Embryonic facial prominence (tissue), 1 donor: Measurements from ENCODE around the gene PPID.
A peak's percentile ranks its signal among the peaks of the same experiment; 100 is the strongest.
"Not testable (repeated sequence)": the region's sequence is repeated elsewhere in the genome, so short reads cannot be mapped to it uniquely, and the experiment has no call there.

Experiments used
- DNase-seq: peaks from one replicate; pipeline ENCODE4 v3.0.0-alpha.2; 2016; ENCODE audit errors: extremely low spot score

The PPID gene

GRCh38 chr4:158729716-158730559, 6.7 kb upstream of the PPID start:
- DNase-seq = peak; percentile 18

GRCh38 chr4:158728236-158728635, 5.0 kb upstream of the PPID start:
- DNase-seq = no peak

GRCh38 chr4:158726633-158727032, 3.4 kb upstream of the PPID start:
- DNase-seq = no peak

- DNase-seq = no peak
Observed at GRCh38 chr4:158724637-158725036, 1.4 kb upstream of the PPID start.

GRCh38 chr4:158722291-158722916, 792 bp downstream of the PPID start:
- peak; percentile 33 for DNase-seq

DNA sequence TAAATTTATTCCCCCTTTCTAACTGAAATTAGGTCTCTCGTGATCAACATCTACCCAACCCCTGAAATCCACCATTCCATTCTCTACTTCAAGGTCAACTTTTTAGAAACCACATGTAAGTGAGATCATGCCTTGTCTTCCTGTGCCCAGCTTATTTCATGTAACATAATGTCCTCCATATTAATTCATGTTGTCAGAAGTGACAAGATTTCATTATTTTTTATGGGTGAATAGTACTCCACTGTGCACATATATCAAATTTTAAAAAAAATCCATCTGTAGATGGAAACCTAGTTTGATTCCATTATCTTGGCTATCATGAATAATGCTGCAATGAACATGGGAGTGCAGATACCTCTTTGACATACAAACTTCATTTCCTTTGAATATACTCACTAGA, 1.5 kb downstream of the PPID start:
- DNase-seq = no peak

DNA sequence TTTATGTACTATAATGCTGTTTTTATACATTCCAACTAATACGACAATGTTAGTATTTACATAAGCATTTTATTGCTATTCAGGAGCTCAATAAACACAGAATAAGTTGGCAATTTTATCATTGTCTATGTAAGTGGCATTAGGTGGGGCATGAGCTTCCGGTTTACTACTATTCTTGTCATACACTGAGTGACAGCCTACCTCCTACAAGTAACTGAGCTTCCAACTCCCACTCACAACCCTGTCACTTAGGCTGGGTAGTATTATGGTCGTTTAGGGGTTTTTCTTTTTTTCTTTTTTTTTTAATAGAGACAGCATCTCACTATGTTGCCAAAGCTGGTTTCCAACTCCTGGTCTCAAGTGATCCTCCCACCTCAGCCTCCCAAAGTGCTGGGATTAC, 7.4 kb downstream of the PPID start:
- DNase-seq = no peak

DNA sequence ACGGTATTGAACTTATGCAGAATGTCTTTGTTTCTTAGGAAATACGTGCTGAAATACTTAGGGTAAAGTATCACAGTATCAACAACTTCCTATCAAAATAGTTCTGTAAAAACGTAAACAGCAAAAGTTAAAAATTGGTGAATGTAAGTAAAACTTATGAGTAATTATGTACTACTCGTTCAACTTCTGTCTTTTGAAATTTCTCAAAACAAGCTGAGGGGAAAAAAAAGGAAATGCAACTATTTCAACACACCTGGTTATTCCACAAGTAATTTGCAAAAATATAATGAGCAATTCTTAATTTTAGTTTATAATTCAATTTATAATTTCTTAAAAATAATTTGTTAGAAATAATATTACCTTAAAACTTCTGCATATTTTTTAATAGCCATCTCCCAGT, 8.3 kb downstream of the PPID start:
- DNase-seq = no peak

DNA sequence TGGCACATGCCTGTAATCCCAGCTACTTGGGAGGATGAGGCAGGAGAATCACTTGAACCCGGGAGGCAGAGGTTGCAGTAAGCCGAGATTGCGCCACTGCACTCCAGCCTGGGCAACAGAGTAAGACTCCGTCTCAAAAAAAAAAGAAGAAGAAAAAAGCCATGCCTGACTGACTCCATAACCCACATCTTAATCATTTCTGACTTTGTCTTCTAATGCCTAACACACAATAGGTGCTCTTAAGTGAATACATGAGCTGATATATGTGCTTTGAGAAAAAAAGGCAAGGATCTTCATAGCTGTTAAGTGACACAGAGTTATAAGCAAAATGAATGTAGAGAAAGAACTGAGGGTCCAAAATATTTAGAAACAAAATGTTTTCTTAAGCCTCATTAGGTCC, 10.6 kb downstream of the PPID start:
- DNase-seq = not testable (repeated sequence)

DNA sequence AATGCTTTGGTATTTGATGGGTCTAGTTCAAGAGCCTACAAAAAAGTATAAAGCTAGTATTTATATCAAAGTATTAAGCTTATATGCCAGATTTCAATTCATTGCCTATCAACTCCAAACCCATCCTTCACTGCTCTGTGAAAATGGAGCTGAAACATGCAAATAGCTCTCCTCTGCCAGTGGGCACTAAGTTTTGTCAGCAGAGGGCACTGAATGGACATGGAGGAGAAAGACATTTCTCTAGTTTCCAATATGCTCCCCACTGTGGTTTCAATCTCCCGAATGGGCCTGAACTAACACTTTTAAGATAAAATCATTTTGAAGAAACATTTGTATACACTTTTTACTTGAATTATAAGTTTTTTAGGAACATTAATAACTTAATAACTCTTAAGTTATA, 12.4 kb downstream of the PPID start:
- DNase-seq = no peak

GRCh38 chr4:158704274-158704673, 18.9 kb downstream of the PPID start:
- DNase-seq = no peak

DNA sequence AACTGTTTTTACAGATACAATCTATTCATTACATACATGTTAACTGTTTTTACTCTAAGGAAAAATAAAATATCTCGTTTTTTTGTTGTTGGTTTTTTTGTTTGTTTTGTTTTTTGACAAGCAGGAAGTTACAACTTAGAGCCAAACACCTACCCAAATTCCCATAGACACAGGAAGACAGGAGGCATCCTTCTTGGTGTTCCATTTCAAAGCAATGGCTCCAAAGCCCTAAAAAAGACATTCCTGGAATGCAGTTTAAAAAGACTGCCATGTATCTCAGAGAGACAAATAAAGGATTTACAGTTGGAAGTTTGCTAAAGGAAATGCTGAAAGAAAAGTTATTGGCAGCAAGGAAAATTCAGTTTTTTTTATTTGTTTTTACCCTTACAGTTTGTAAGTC, 34.4 kb downstream of the PPID start:
- no peak for DNase-seq

DNA sequence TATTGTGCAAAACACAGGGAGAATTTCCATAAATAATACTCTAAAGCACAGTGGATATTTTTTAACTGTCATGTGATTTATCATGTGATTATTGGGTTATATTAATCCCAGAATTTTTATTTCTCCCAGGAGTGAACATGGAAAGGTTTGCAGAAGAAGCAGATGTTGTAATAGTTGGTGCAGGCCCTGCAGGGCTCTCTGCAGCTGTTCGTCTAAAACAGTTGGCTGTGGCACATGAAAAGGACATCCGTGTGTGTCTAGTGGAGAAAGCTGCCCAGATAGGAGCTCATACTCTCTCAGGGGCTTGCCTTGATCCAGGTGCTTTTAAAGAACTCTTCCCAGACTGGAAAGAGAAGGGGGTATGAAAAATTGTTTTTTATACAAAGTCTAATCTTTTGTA, 41.1 kb downstream of the PPID start:
- DNase-seq = no peak

DNA sequence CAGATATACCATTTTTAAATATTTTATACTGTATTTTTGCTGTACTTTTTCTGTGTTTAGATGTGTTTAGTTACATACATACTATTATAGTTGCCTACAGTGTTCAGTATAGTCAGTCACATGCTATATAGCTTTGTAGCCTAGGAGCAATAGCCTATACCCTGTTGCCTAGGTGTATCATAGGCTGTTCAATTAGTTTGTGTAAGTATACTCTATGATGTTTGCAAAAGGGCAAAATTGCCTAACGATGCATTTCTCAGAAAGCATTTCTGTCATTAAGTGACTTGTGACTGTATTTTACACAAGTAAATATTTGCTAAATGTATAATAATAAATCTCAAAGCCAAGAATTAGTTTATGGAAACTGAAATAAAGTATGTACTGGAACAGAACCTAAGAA, 41.6 kb downstream of the PPID start:
- DNase-seq = no peak

GRCh38 chr4:158678767-158679166, 44.4 kb downstream of the PPID start:
- DNase-seq = no peak

DNA sequence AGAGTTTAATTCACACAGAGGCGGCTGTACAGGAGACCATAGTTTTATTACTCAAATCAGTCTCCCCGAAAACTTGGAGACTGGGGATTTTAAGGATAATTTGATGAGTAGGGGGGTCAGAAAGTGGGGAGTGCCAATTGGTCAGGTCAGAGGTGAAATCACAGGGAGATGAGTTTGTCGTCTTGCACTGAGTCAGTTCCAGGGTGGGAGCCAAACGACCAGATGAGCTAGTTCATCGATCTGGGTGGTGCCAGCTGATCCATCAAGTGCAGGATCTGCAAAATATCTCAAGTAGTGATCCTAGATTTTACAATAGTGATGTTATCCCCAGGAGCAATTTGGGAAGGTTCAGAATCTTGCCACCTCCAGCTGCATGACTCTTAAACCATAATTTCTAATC, 47.1 kb downstream of the PPID start:
- no peak for DNase-seq

- DNase-seq = no peak
Observed at GRCh38 chr4:158673633-158674032, 49.6 kb downstream of the PPID start.

DNA sequence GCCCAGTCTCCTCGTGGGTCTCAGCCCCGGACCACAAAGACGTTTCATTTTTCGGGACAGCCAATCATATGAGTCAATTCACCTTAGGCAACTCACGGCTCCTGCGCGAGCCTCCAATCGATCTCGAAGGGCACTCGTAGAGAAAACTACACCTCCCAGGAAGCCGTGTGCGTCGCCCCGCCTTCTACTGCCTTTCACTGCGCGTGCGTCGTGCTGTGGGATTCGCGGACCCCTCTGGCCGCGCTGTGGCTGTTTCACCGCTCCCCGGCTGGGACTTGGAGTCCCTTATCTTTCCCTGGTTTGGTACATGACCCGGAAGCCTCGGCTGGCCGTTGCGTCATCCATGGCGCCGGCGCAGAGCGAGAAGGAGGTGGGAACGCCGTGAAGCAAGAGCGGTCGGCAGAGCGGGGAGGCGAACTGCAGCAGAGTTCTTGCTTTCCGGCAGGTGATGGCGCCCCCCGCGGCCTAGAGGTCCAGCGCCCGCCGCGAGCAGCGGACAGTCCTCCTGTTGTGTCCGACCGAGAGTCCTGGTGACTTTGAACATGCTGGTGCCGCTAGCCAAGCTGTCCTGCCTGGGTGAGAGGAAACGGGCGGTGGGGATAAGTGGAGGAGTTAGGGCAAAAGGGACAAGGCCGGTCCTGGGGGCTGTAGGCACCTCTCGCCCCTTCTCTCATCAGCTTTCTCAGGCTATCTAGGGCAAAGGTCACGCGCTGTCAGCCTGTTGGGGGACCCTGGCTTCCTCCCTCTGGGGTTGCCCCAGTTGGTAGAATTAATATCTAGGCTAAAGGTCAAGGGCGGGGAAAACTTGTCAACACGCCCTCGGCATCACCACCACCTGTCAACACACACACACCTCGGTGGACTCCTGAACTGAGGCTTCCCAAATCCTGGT, 51.0 kb downstream of the PPID start, which contains the start of gene ETFDH:
Gene ETFDH (plus strand): TSS at position 382 of the 892 bp plus-strand sequence. CDS start 161 bp downstream, at position 543.
- peak; percentile 98 for DNase-seq

DNA sequence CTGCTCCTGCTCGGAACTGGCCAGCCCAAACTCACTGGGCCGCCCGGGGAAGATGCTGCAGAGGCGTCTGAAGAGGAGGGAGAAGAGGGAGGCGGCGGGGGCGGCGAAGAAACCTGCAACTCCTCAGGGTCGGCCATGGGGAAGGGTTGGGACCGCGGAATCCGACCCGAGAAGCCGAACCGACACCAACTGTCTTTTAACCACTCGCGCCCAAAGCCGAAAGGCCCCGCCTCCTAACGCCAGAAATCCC, 51.6 kb downstream of the PPID start, which contains the start of gene C4orf46:
Gene C4orf46 (minus strand): TSS at position 223 of the 250 bp plus-strand sequence. CDS start 86 bp downstream, at position 137.
- DNase-seq = no peak

GRCh38 chr4:158670975-158671664, 52.1 kb downstream of the PPID start:
- DNase-seq = peak; percentile 86

DNA sequence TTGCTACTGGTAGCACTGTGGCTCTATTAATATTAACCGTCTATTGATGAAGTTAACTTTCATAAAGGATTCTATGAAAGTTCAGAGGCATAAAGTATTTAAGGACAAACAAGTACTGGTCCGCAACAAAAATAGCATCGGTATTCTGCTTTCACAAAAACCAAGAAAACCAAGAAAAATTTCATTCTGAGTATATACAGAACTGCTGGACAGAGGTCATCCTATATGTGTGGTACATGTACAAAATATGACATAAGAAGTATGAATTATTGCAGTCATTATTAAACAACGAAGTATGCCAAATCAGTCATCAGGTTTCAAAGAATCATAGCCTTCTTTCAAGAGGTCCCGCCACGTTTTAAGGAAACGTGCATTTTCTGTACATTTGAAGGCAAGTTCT, 53.9 kb downstream of the PPID start:
- no peak for DNase-seq
